Keratinocyte (primary cell): Measurements from ENCODE around the gene KCNQ1OT1. TPM values are rescaled to one million over a fixed set of nuclear protein-coding genes. Genes with fewer than 3 reads are reported as not detected.

Experiments
- DNase-seq: peaks from one replicate; pipeline ENCODE4 v3.0.0-alpha.2; 2011; ENCODE audit warnings: low read depth, missing footprints, low spot score
- FAIRE-seq: peaks from 2 replicates; lab custom pipeline; 2011; peaks lifted over from hg19 to GRCh38; lab: Jason Lieb, UNC
- H2AFZ ChIP-seq: 2 replicates; pipeline ENCODE4 v1.6.0; 2012; ENCODE audit warnings: low read length, control low read depth, inconsistent platforms; ENCODE audit not compliant: control insufficient read depth
- H3K27ac ChIP-seq: 2 replicates; pipeline ENCODE4 v1.5.1; 2011; ENCODE audit warnings: low read length; ENCODE audit not compliant: control insufficient read depth, insufficient read depth
- H3K27me3 ChIP-seq: 3 replicates; pipeline ENCODE4 v1.6.0; 2011; ENCODE audit warnings: low read length; ENCODE audit not compliant: control insufficient read depth, insufficient read depth; ENCODE audit errors: extremely low read depth
- H3K36me3 ChIP-seq, 2 experiments: 2 replicates in 1 of 2; 3 replicates in 1 of 2; pipeline ENCODE4 v1.5.1; 2011; ENCODE audit warnings: low read length in 2 of 2, mild to moderate bottlenecking in 1 of 2; ENCODE audit not compliant: control insufficient read depth in 2 of 2, insufficient read depth in 2 of 2; ENCODE audit errors: extremely low read depth in 1 of 2
- H3K4me1 ChIP-seq: 3 replicates; pipeline ENCODE4 v1.5.1; 2011; ENCODE audit warnings: low read length; ENCODE audit not compliant: control insufficient read depth, insufficient read depth; ENCODE audit errors: extremely low read depth
- H3K4me2 ChIP-seq: 3 replicates; pipeline ENCODE4 v1.6.0; 2011; ENCODE audit warnings: low read depth, low read length; ENCODE audit not compliant: control insufficient read depth, insufficient read depth; ENCODE audit errors: extremely low read depth
- H3K4me3 ChIP-seq, 3 experiments: fragments of 200-600 bp in 1 of 3; sonication (generic) in 1 of 3; 2 replicates in 2 of 3; 3 replicates in 1 of 3; pipeline ENCODE4 v1.5.1; 2011 to 2016; ENCODE audit warnings: low read length in 3 of 3, mild to moderate bottlenecking in 3 of 3, control low read depth in 2 of 3, inconsistent platforms in 1 of 3, low read depth in 1 of 3, mixed read lengths in 1 of 3, mixed run types in 1 of 3, moderate library complexity in 1 of 3; ENCODE audit not compliant: control insufficient read depth in 2 of 3, insufficient read depth in 2 of 3; ENCODE audit errors: extremely low read depth in 1 of 3
- H3K79me2 ChIP-seq: 2 replicates; pipeline ENCODE4 v1.6.0; 2012; ENCODE audit warnings: low read length; ENCODE audit not compliant: control insufficient read depth, insufficient read depth
- H3K9ac ChIP-seq: 3 replicates; pipeline ENCODE4 v1.6.0; 2011; ENCODE audit warnings: low read length; ENCODE audit not compliant: control insufficient read depth, insufficient read depth; ENCODE audit errors: extremely low read depth
- H3K9me1 ChIP-seq: 3 replicates; pipeline ENCODE4 v1.6.0; 2011; ENCODE audit warnings: low read length; ENCODE audit not compliant: control insufficient read depth, insufficient read depth; ENCODE audit errors: extremely low read depth
- H3K9me3 ChIP-seq: 2 replicates; pipeline ENCODE4 v1.5.1; 2012; ENCODE audit warnings: low read depth, low read length; ENCODE audit not compliant: control insufficient read depth
- H4K20me1 ChIP-seq: 3 replicates; pipeline ENCODE4 v1.6.0; 2011; ENCODE audit warnings: low read length; ENCODE audit not compliant: control insufficient read depth, insufficient read depth; ENCODE audit errors: extremely low read depth
- EZH2 ChIP-seq: IDR thresholded peaks from one replicate; pipeline ENCODE4 v1.6.1; 2012; ENCODE audit warnings: inconsistent platforms, mild to moderate bottlenecking, low read length, moderate library complexity
- dilution Hi-C: fragments of 300-500 bp; cut with MboI; formaldehyde crosslinking; loops from one replicate; pipeline ENCODE4 v1.7.0; 2020; ENCODE audit warnings: low sequenced_read_pairs; ENCODE audit not compliant: extremely low pct_ligation_motif_present
- polyA plus RNA-seq, 5 experiments: library from polyadenylated mRNA; depleted of rRNA in 3 of 5; stranded (reverse) in 3 of 5; stranded (forward) in 1 of 5; unstranded in 1 of 5; fragments of >200 nt; gene quantifications; 1 replicate in 1 of 5; 2 replicates in 3 of 5; 3 replicates in 1 of 5; pipeline versions ENCODE4 v1.2.1 to v1.2.3, GENCODE V29; 2011 to 2012; ENCODE audit warnings: missing spikeins in 2 of 5, low read depth in 1 of 5, low replicate concordance in 1 of 5
- TF ChIP-seq, protein P1 (sequence below), 3 experiments: IDR thresholded peaks in 1 of 3; conservative IDR thresholded peaks in 1 of 3; optimal IDR thresholded peaks in 1 of 3; 2 replicates in 2 of 3; 3 replicates in 1 of 3; pipeline versions ENCODE3 to v1.5.1; 2011; ENCODE audit warnings: low read length in 3 of 3, mild to moderate bottlenecking in 3 of 3, moderate library complexity in 2 of 3, control low read depth in 1 of 3, inconsistent platforms in 1 of 3; ENCODE audit not compliant: insufficient read depth in 2 of 3; ENCODE audit errors: extremely low read depth in 1 of 3

Gene KCNQ1OT1
- polyA plus RNA-seq, 1 donor (not counting 4 experiments of a cell fraction or from before 2014, with no cell fraction given) = 0.07 TPM

DNA sequence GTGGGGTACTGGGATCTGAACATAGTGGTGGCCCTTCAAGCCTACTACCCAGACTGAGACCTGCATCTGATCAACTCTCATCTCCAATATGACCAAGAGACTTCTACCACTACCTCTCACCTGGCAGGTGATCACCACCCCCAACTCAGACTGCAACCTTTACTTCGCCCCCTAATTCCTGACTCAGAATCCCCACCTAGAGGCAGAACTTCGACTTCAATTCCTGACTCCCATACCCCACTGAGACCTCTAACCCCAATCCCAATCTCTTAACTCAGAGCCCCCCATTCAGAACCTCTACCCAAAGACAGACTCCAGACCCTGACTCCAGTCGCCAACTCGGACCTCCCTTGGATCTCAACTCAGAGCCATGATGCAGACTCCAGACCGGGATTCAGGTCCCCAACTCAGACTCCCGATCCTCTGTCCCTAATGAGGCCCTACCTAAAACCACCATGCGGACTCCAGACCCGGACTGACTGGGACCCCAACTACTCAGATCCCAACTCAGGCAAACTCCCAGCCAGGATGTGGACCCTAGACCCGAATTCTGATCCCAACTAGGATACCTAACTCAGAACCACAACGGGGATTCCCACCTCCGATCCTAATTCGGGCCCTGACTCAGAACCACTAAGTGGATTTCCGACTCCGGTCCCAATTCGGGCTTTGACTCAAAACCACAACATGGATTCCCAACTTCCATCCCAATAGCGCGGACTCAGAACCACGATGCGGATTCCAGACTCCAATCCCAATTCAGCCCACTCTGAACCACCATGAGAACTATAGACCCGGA, 1.2 kb downstream of the KCNQ1OT1 start:
- Histone ChIP-seq H3K9me1 (no peaks in the 10 kb centered on the region), H3K79me2 (peaks cover 28% of the 10 kb centered on the region), H3K36me3 (no peaks in the 10 kb centered on the region), H3K4me3 (peak overlapping the region; percentile 38 to 77 (median 59)), H4K20me1 (no peaks in the 10 kb centered on the region), H3K27ac (no peak overlapping the region), H3K4me2 (peak overlapping the region; percentile 65), H3K4me1 (peaks cover 7% of the 10 kb centered on the region), H3K27me3 (peaks cover under 1% of the 10 kb centered on the region), H3K9me3 (no peaks in the 10 kb centered on the region), H3K9ac (peak overlapping the region; percentile 76), H2AFZ (no peak overlapping the region)
- dilution Hi-C loops = no loop called here
- DNase-seq (no peak), FAIRE-seq (no peak)
- TF ChIP-seq, protein P1, sequence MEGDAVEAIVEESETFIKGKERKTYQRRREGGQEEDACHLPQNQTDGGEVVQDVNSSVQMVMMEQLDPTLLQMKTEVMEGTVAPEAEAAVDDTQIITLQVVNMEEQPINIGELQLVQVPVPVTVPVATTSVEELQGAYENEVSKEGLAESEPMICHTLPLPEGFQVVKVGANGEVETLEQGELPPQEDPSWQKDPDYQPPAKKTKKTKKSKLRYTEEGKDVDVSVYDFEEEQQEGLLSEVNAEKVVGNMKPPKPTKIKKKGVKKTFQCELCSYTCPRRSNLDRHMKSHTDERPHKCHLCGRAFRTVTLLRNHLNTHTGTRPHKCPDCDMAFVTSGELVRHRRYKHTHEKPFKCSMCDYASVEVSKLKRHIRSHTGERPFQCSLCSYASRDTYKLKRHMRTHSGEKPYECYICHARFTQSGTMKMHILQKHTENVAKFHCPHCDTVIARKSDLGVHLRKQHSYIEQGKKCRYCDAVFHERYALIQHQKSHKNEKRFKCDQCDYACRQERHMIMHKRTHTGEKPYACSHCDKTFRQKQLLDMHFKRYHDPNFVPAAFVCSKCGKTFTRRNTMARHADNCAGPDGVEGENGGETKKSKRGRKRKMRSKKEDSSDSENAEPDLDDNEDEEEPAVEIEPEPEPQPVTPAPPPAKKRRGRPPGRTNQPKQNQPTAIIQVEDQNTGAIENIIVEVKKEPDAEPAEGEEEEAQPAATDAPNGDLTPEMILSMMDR (optimal IDR thresholded peaks at IDR 0.05 in 1 of 3, IDR thresholded peaks at IDR 0.05 in 1 of 3, conservative IDR thresholded peaks at IDR 0.05 in 1 of 3; ENCODE audit: extremely low read depth in 1 of 3, insufficient read depth in 2 of 3, low read length in 3 of 3) = no peak
- no peak for TF ChIP-seq EZH2

DNA sequence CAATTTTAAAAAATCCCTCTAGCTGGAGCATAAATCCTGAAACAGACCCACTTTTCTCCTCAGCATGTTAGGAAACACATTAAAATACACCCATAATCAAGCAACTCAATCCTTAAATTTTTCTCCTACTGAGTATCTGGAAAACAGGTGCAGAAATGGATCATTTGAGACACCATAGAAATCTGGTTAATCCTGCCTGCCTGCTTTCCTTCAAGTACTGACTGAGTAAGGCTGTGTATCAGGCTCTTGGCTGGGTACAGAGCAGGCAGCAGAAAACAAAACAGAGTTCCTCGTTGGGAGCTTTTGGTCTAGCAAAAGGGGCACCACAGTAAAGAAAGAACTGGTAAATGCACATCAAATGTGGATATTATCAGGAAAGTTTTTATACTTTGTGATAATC, 1.9 kb downstream of the KCNQ1OT1 start:
- H3K79me2 ChIP-seq = peaks cover 28% of the 10 kb centered on the region
- H3K36me3 ChIP-seq = no peaks in the 10 kb centered on the region
- H3K9me3 ChIP-seq = no peaks in the 10 kb centered on the region
- DNase-seq (no peak), FAIRE-seq (no peak)
- peak overlapping the region in 2 of 3 experiments; percentile 38 to 59 for H3K4me3 ChIP-seq
- H4K20me1 ChIP-seq = no peaks in the 10 kb centered on the region
- peaks cover 7% of the 10 kb centered on the region for H3K4me1 ChIP-seq
- no peak overlapping the region for H3K9ac ChIP-seq
- H3K4me2 ChIP-seq = peak overlapping the region; percentile 65
- H3K27me3 ChIP-seq = no peaks in the 10 kb centered on the region
- TF ChIP-seq, protein P1 (optimal IDR thresholded peaks at IDR 0.05 in 1 of 3, IDR thresholded peaks at IDR 0.05 in 1 of 3, conservative IDR thresholded peaks at IDR 0.05 in 1 of 3; ENCODE audit: extremely low read depth in 1 of 3, insufficient read depth in 2 of 3, low read length in 3 of 3) = no peak
- no peak for TF ChIP-seq EZH2
- no peak overlapping the region for H3K27ac ChIP-seq
- dilution Hi-C loops = no loop called here
- no peaks in the 10 kb centered on the region for H3K9me1 ChIP-seq
- H2AFZ ChIP-seq = no peak overlapping the region
